ENCODE results near the gene VAT1. TPM values are rescaled to one million over a fixed set of nuclear protein-coding genes. Genes with fewer than 3 reads are reported as not detected.
A peak's percentile ranks its signal among the peaks of the same experiment; 100 is the strongest.

The VAT1 gene
- total and polyA plus RNA-seq, 2 of the 13 experiments (the other 11 are each of a cell fraction or from before 2014, with no cell fraction given): 143 to 205 TPM

DNA sequence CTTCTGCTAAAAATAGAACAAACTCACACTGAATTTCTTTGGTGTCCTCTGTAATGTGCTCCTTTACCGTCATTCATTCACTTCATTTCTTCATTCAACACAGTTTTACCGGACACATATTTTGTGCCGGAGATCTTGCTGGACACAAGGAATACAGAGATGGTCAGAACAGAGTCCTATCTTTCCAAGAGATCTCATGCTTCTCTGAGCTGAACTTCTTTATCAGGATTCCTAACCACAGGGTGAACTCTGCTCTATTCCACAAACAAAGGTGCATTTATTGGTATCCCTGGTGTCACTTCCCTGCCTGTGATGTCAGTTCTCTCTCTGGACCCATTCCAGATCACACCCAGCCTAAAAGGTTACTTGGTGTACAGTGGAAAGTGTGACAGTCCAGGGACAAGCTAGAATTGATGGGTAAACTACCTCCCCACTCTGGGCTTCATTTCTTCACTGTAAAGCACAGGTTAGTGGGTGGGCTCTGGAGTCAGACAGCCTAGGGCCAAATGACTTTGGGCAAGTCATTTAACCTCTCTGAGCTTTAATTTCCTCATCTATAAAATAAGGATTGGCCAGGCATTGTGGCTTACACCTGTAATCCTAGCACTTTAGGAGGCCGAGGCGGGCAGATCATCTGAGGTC is 11.4 kb downstream of the VAT1 start (continued):
- TF ChIP-seq ZNF468 (CRISPR knock-in tag; IDR thresholded peaks at IDR 0.05) (no peak), ZNF343 (CRISPR knock-in tag; IDR thresholded peaks at IDR 0.05) (no peak), CREB1 (IDR thresholded peaks at IDR 0.05) (peak; percentile 82), CREB1 (CRISPR knock-in tag; IDR thresholded peaks at IDR 0.05) (peak; percentile 76), MED13 (CRISPR knock-in tag; IDR thresholded peaks at IDR 0.05) (0 out of 2 replicates have a peak, but pooled peaks have one; percentile 7), ZEB1 (IDR thresholded peaks at IDR 0.05; ENCODE audit: insufficient replicate concordance, low read depth) (peak; percentile 76), ZNF263 (CRISPR knock-in tag; IDR thresholded peaks at IDR 0.05) (no peak), MTF1 (CRISPR knock-in tag; IDR thresholded peaks at IDR 0.05) (no peak), ZNF3 (CRISPR knock-in tag; IDR thresholded peaks at IDR 0.05) (no peak), MLLT10 (CRISPR knock-in tag; IDR thresholded peaks at IDR 0.05) (no peak), ZNF354B (CRISPR knock-in tag; IDR thresholded peaks at IDR 0.05) (no peak), ZBTB21 (CRISPR knock-in tag; IDR thresholded peaks at IDR 0.05) (peak; percentile 94), CBX5 (CRISPR knock-in tag; IDR thresholded peaks at IDR 0.05; ENCODE audit: borderline replicate concordance) (peak; percentile 60; the same call in 1 of the 2 replicates), MATR3 (CRISPR knock-in tag; IDR thresholded peaks at IDR 0.05) (no peak), FOXP1 (IDR thresholded peaks at IDR 0.05) (peak; percentile 54; the same call in 1 of the 2 replicates), FOXP1 (CRISPR knock-in tag; IDR thresholded peaks at IDR 0.05) (peak; percentile 75), HMG20A (CRISPR knock-in tag; IDR thresholded peaks at IDR 0.05; ENCODE audit: borderline replicate concordance) (peak; percentile 94), ZNF746 (CRISPR knock-in tag; IDR thresholded peaks at IDR 0.05) (no peak; the same call in 1 of the 2 replicates), SNRNP70 (IDR thresholded peaks at IDR 0.05; ENCODE audit: low read depth, low read length) (no peak), ZNF136 (CRISPR knock-in tag; IDR thresholded peaks at IDR 0.05; ENCODE audit: low read depth) (no peak), SNAI1 (CRISPR knock-in tag; IDR thresholded peaks at IDR 0.05; ENCODE audit: borderline replicate concordance) (no peak)
- TF ChIP-seq, protein P1, sequence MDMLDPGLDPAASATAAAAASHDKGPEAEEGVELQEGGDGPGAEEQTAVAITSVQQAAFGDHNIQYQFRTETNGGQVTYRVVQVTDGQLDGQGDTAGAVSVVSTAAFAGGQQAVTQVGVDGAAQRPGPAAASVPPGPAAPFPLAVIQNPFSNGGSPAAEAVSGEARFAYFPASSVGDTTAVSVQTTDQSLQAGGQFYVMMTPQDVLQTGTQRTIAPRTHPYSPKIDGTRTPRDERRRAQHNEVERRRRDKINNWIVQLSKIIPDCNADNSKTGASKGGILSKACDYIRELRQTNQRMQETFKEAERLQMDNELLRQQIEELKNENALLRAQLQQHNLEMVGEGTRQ (IDR thresholded peaks at IDR 0.05; ENCODE audit: low read depth, low read length): no peak
- TF ChIP-seq, protein P1 (CRISPR knock-in tag; IDR thresholded peaks at IDR 0.05; ENCODE audit: borderline replicate concordance): no peak
- TF ChIP-seq, protein P2, sequence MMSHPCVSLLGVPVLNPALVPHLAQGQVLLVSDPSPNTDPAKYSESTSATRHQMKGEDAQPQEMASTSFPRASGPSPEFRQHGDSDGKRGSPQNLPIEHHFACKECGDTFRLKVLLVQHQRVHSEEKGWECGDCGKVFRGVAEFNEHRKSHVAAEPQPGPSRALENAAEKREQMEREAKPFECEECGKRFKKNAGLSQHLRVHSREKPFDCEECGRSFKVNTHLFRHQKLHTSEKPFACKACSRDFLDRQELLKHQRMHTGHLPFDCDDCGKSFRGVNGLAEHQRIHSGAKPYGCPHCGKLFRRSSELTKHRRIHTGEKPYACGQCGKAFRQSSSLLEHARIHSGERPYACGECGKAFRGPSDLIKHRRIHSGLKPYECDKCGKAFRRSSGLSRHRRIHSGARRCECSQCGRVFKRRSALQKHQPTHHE (CRISPR knock-in tag; IDR thresholded peaks at IDR 0.05; ENCODE audit: borderline replicate concordance): no peak
- TF ChIP-seq, protein P3, sequence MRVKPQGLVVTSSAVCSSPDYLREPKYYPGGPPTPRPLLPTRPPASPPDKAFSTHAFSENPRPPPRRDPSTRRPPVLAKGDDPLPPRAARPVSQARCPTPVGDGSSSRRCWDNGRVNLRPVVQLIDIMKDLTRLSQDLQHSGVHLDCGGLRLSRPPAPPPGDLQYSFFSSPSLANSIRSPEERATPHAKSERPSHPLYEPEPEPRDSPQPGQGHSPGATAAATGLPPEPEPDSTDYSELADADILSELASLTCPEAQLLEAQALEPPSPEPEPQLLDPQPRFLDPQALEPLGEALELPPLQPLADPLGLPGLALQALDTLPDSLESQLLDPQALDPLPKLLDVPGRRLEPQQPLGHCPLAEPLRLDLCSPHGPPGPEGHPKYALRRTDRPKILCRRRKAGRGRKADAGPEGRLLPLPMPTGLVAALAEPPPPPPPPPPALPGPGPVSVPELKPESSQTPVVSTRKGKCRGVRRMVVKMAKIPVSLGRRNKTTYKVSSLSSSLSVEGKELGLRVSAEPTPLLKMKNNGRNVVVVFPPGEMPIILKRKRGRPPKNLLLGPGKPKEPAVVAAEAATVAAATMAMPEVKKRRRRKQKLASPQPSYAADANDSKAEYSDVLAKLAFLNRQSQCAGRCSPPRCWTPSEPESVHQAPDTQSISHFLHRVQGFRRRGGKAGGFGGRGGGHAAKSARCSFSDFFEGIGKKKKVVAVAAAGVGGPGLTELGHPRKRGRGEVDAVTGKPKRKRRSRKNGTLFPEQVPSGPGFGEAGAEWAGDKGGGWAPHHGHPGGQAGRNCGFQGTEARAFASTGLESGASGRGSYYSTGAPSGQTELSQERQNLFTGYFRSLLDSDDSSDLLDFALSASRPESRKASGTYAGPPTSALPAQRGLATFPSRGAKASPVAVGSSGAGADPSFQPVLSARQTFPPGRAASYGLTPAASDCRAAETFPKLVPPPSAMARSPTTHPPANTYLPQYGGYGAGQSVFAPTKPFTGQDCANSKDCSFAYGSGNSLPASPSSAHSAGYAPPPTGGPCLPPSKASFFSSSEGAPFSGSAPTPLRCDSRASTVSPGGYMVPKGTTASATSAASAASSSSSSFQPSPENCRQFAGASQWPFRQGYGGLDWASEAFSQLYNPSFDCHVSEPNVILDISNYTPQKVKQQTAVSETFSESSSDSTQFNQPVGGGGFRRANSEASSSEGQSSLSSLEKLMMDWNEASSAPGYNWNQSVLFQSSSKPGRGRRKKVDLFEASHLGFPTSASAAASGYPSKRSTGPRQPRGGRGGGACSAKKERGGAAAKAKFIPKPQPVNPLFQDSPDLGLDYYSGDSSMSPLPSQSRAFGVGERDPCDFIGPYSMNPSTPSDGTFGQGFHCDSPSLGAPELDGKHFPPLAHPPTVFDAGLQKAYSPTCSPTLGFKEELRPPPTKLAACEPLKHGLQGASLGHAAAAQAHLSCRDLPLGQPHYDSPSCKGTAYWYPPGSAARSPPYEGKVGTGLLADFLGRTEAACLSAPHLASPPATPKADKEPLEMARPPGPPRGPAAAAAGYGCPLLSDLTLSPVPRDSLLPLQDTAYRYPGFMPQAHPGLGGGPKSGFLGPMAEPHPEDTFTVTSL (CRISPR knock-in tag; IDR thresholded peaks at IDR 0.05; ENCODE audit: borderline replicate concordance): peak; percentile 72; the same call in 1 of the 2 replicates
